Activated CD4-positive, alpha-beta memory T cell treated with anti-CD3 and anti-CD28 coated beads, Interleukin-2, amount 10 ng/mL, durations not matched to agents 7 days and 5 days (primary cell): ENCODE results near the gene IRF7. TPM values are rescaled to one million over a fixed set of nuclear protein-coding genes. Genes with fewer than 3 reads are reported as not detected.
A peak's percentile ranks its signal among the peaks of the same experiment; 100 is the strongest.
"Not testable (repeated sequence)": the region's sequence is repeated elsewhere in the genome, so short reads cannot be mapped to it uniquely, and the experiment has no call there.

Experiments used
- CTCF ChIA-PET: fragments of 350-600 bp; sonication (Branson Sonifier 250); formaldehyde crosslinking; loops from one replicate; lab custom pipeline; 2021; ENCODE audit warnings: antibody characterized with exemption, inconsistent platforms; lab: Charles Lee
- POLR2A ChIA-PET: fragments of 350-600 bp; sonication (Branson Sonifier 250); formaldehyde crosslinking; loops from one replicate; lab custom pipeline; 2021; ENCODE audit warnings: antibody characterized with exemption; lab: Charles Lee
- DNase-seq: peaks from one replicate; pipeline ENCODE4 v3.0.0-alpha.2; 2020
- H3K27ac Mint-ChIP-seq: one replicate; pipeline ENCODE4 v1.8.0; 2021; ENCODE audit warnings: mild to moderate bottlenecking, mixed read lengths
- H3K27me3 Mint-ChIP-seq: one replicate; pipeline ENCODE4 v1.8.0; 2021; ENCODE audit warnings: mixed read lengths
- H3K36me3 Mint-ChIP-seq: one replicate; pipeline ENCODE4 v1.8.0; 2021; ENCODE audit warnings: low read depth, mixed read lengths
- H3K4me1 Mint-ChIP-seq: one replicate; pipeline ENCODE4 v1.8.0; 2021; ENCODE audit warnings: mixed read lengths
- H3K4me3 Mint-ChIP-seq: one replicate; pipeline ENCODE4 v1.8.0; 2021; ENCODE audit warnings: mild to moderate bottlenecking, mixed read lengths
- H3K9me3 Mint-ChIP-seq: one replicate; pipeline ENCODE4 v1.8.0; 2021; ENCODE audit warnings: mixed read lengths
- total RNA-seq, 2 experiments: library from RNA; stranded (reverse); gene quantifications; one replicate each; pipeline ENCODE4 v1.2.3, GENCODE V29; 2021

IRF7 gene
- total RNA-seq, result 100 to 1,000 TPM; 220 to 221 TPM

GRCh38 chr11:615504-616319 lies at the start of gene IRF7:
IRF7 (minus strand) TSS chr11:615950; CDS start chr11:615364, 586 bp downstream.
- H3K27me3 Mint-ChIP-seq, result no peaks in the 10 kb centered on the region
- POLR2A ChIA-PET, result interaction anchor here (0.6 to 1.7 kb wide), 20 partner anchors 9 to 204 kb away, joined by 3 to 12 read pairs (median 4); partner anchors contain the start of genes CDHR5, DEAF1, LMNTD2 and PHRF1
- CTCF ChIA-PET, result interaction anchor here (0.9 to 1.4 kb wide), 2 partner anchors 107 to 110 kb away, joined by 3 to 4 read pairs; no protein-coding TSS in a partner anchor

DNA sequence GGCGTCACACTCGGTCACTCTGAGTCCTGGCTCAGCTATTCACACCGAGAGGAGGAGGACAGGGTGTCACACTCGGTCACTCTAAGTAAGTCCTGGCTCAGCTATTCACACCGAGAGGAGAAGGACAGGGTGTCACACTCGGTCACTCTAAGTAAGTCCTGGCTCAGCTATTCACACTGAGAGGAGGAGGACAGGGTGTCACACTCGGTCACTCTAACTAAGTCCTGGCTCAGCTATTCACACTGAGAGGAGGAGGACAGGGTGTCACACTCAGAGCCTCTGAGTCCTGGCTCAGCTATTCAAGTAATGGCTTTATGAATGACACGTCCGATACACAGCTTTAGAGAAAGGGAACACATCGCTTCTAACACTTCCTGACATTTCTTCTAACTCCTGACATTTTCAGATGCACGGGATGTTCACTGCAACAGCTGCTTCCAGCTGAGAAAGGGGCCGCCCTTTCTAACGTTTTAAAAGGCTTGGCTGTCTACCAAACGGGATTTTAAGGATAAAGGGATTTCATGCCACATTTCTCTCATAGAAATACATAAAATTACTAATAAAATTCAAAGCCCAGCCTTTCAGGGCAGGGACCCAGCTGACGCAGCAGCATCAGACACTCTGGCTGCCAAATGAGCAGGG lies 49.4 kb upstream of the IRF7 start:
- ChIA-PET CTCF (interaction anchor here (0.6 kb wide), 1 partner anchor 24 kb away, joined by 3 read pairs; no protein-coding TSS in a partner anchor), POLR2A (no interaction called here)
- Mint-ChIP-seq H3K27me3 (no peaks in the 10 kb centered on the region), H3K4me3 (no peak overlapping the region), H3K9me3 (no peaks in the 10 kb centered on the region), H3K36me3 (peaks cover 15% of the 10 kb centered on the region), H3K27ac (no peak overlapping the region), H3K4me1 (no peaks in the 10 kb centered on the region)
- DNase-seq, result no peak

More at GRCh38 chr11:615504-616319, at the start of gene IRF7:
- peak; percentile 94 for DNase-seq
- Mint-ChIP-seq H3K36me3 (peaks cover 43% of the 10 kb centered on the region), H3K9me3 (no peaks in the 10 kb centered on the region), H3K27ac (peak within 1 kb of the TSS; percentile 97), H3K4me1 (peaks cover 13% of the 10 kb centered on the region), H3K4me3 (peak within 1 kb of the TSS; percentile 94)

DNA sequence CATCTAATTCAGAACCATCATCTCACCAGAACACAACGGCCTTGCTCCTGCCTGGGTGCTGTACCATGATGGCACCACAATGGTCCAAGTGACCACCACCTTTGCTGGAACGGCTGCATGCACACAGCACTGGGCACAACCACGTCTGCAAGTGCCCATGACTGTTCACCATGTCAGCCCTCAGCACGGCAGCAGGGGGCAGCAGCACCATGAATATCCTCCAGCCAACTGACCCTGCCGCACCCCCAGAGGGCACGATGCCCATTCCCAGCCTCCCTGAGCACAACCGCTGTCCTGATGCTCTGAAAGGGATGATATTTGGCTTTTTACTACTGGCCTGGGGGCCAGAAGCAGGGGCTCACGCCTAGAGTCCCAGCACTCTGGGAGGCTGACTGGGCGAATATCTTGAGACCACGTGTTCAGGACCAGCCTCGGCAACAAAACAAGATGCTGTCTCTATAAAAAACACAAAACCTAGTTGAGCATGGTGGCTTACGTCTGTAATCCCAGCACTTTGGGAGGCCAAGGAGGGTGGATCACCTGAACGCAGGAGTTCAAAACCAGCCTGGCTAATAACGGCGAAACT lies 47.0 kb upstream of the IRF7 start:
- peak; percentile 45 for DNase-seq
- no peak overlapping the region for H3K4me3 Mint-ChIP-seq
- ChIA-PET CTCF (interaction anchor here (1.4 to 2.9 kb wide), 2 partner anchors 61 to 64 kb away, joined by 3 to 12 read pairs; no protein-coding TSS in a partner anchor), POLR2A (no interaction called here)
- H3K27ac Mint-ChIP-seq, result no peak overlapping the region
- peaks cover 15% of the 10 kb centered on the region for H3K36me3 Mint-ChIP-seq
- H3K4me1 Mint-ChIP-seq, result no peaks in the 10 kb centered on the region
- H3K27me3 Mint-ChIP-seq, result no peaks in the 10 kb centered on the region
- H3K9me3 Mint-ChIP-seq, result no peaks in the 10 kb centered on the region

GRCh38 chr11:660681-661444 lies 45.1 kb upstream of the IRF7 start:
- Mint-ChIP-seq H3K36me3 (peaks cover 11% of the 10 kb centered on the region), H3K27ac (no peak overlapping the region), H3K27me3 (no peaks in the 10 kb centered on the region), H3K4me3 (no peak overlapping the region), H3K9me3 (no peaks in the 10 kb centered on the region), H3K4me1 (no peaks in the 10 kb centered on the region)
- ChIA-PET POLR2A (interaction anchor here (0.6 kb wide), 1 partner anchor 128 kb away, joined by 3 read pairs; no protein-coding TSS in a partner anchor), CTCF (interaction anchor here (0.6 to 2.9 kb wide), 2 partner anchors 63 to 212 kb away, joined by 4 to 12 read pairs; no protein-coding TSS in a partner anchor)
- DNase-seq, result no peak

DNA sequence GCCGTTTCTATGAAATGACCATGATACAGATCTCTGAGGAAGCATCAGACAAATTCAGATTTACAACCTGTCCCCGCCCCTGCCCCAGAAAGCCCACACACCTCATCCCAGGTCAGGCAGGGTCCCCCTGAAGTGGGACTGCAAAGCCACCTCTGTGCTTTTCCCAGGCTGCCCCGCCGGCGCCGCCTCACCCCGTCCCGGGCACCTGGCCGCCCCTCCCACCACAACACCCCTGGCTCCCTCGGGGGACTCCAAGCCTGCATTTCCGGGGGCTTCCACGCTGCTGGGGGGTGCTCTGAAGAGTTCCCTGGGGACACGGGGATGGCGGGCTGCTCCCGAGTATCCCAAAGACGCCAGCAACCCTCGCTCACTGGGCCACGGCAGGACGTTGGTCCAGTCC lies 44.5 kb upstream of the IRF7 start:
- no peak overlapping the region for H3K27ac Mint-ChIP-seq
- H3K9me3 Mint-ChIP-seq, result no peaks in the 10 kb centered on the region

GRCh38 chr11:659532-660085 lies 43.9 kb upstream of the IRF7 start:
- H3K9me3 Mint-ChIP-seq, result no peaks in the 10 kb centered on the region
- no peak overlapping the region for H3K27ac Mint-ChIP-seq
- ChIA-PET CTCF (no interaction called here), POLR2A (no interaction called here)
- no peaks in the 10 kb centered on the region for H3K27me3 Mint-ChIP-seq
- peaks cover 10% of the 10 kb centered on the region for H3K36me3 Mint-ChIP-seq
- no peak for DNase-seq
- H3K4me3 Mint-ChIP-seq, result no peak overlapping the region
- H3K4me1 Mint-ChIP-seq, result no peaks in the 10 kb centered on the region

More for the DNA sequence above, 44.5 kb upstream of the IRF7 start:
- Mint-ChIP-seq H3K27me3 (no peaks in the 10 kb centered on the region), H3K36me3 (peaks cover 10% of the 10 kb centered on the region), H3K4me1 (no peaks in the 10 kb centered on the region), H3K4me3 (no peak overlapping the region)
- ChIA-PET POLR2A (no interaction called here), CTCF (interaction anchor here (0.6 to 2.9 kb wide), 2 partner anchors 64 to 212 kb away, joined by 4 to 12 read pairs; no protein-coding TSS in a partner anchor)
- no peak for DNase-seq

DNA sequence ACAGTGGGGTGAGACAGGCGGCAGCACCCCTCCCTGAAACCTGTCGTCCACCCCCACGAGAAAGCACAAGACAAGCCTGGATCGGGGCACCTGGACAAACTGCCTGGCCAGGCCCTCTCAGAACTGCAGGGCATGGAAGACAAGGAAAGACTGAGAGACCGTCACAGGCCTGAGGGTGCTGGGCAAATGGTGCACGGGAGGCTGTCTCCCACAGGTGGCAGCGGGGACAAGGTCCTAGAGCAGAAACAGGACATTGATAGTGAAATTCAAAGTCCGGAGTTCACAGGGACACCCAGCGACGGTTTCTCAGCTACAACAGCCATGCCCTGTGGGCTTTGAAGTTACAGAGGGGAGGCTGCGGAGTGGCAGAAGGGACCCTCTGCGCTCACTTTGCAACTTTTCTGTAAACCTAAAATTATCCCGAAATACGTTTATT lies 42.0 kb upstream of the IRF7 start:
- no peak overlapping the region for H3K4me3 Mint-ChIP-seq
- H3K36me3 Mint-ChIP-seq, result peaks cover 7% of the 10 kb centered on the region
- POLR2A ChIA-PET, result no interaction called here
- H3K4me1 Mint-ChIP-seq, result no peaks in the 10 kb centered on the region
- no peaks in the 10 kb centered on the region for H3K9me3 Mint-ChIP-seq
- H3K27me3 Mint-ChIP-seq, result no peaks in the 10 kb centered on the region
- H3K27ac Mint-ChIP-seq, result no peak overlapping the region
- no peak for DNase-seq
- CTCF ChIA-PET, result no interaction called here

DNA sequence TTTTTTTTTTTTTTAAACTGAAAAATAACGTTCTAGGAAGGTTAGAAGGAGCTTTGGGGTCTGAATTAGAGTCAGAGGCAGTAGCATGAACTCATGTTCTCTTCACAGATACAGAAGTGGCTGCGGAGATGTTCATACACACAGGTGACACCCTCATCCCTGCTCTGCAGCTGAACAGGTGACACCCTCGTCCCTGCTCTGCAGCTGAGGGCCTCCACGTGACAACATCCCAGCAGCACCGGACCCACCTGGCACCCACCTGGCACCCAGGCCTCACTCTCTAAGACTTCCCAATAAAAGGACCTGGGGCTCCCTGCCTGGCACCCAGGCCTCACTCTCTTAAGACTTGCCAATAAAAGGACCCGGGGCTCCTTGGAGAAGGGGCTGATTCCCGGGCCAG lies 41.1 kb upstream of the IRF7 start:
- no peak overlapping the region for H3K27ac Mint-ChIP-seq
- DNase-seq, result no peak
- POLR2A ChIA-PET, result no interaction called here

DNA sequence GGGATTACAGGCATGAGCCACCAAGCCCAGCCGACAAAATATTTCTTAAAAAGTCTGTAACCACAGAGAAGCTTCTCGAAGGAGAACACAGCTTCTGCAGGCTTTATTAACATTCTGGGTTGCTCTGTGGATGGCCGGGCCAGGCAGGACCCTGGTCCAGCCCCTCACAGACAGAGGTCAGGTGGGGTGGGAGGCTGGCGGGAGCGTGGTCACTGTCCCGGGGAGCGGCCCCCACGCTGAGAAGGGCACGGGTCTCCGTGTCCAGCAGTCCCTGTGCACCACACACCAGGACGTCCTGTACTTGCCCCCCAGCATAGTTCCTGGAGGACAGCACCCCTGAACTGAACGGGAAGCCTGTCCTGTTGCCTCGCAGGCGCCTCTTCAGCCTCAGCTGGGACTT lies 40.7 kb upstream of the IRF7 start:
- no peaks in the 10 kb centered on the region for H3K4me1 Mint-ChIP-seq
- H3K4me3 Mint-ChIP-seq, result no peak overlapping the region
- peaks cover 5% of the 10 kb centered on the region for H3K36me3 Mint-ChIP-seq
- CTCF ChIA-PET, result no interaction called here
- POLR2A ChIA-PET, result no interaction called here
- DNase-seq, result no peak
- H3K27ac Mint-ChIP-seq, result no peak overlapping the region
- no peaks in the 10 kb centered on the region for H3K27me3 Mint-ChIP-seq
- H3K9me3 Mint-ChIP-seq, result no peaks in the 10 kb centered on the region

More for the DNA sequence above, 41.1 kb upstream of the IRF7 start:
- no peaks in the 10 kb centered on the region for H3K4me1 Mint-ChIP-seq
- CTCF ChIA-PET, result no interaction called here
- H3K4me3 Mint-ChIP-seq, result no peak overlapping the region
- H3K36me3 Mint-ChIP-seq, result peaks cover 5% of the 10 kb centered on the region
- H3K9me3 Mint-ChIP-seq, result no peaks in the 10 kb centered on the region
- H3K27me3 Mint-ChIP-seq, result no peaks in the 10 kb centered on the region

DNA sequence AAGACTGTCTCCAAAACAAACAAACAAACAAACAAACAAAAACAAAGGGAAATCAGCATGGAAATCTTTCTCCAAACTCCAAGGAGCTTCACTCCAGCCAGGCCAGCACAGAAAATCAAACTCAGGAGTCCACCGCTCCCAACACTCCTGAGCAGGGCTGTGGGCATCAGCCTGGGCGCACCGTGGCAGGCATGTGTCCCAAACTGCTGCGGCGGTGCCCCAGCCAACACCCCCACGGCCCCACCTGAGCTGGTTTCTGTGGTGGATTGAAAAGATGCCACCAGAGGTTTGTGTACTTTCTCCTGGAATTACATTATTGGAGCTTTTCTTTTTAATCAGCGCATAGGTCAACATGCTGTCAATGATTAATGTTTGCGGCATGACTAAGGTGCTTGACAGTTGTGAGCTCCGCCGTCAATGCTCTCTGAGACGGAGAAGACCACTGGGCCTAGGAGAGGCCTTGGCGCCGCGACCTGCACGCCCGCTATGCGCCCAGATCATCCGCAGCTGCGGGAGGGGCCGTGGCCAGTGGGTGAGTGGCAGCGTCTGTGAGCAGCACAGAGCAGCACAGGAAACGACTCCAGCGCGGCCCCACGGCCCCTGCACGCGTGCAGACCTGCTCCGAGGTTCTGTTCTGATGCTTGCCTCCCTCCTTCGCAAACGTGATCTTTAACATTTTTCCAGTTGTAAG lies 39.4 kb upstream of the IRF7 start:
- H3K27ac Mint-ChIP-seq, result no peak overlapping the region
- no peak for DNase-seq
- CTCF ChIA-PET, result interaction anchor here (0.8 to 1.7 kb wide), 2 partner anchors 40 to 101 kb away, joined by 4 to 6 read pairs; partner anchors contain the start of genes DEAF1 and TMEM80
- POLR2A ChIA-PET, result no interaction called here
- H3K36me3 Mint-ChIP-seq, result peaks cover 5% of the 10 kb centered on the region
- no peaks in the 10 kb centered on the region for H3K4me1 Mint-ChIP-seq
- H3K9me3 Mint-ChIP-seq, result no peaks in the 10 kb centered on the region
- no peaks in the 10 kb centered on the region for H3K27me3 Mint-ChIP-seq
- no peak overlapping the region for H3K4me3 Mint-ChIP-seq

DNA sequence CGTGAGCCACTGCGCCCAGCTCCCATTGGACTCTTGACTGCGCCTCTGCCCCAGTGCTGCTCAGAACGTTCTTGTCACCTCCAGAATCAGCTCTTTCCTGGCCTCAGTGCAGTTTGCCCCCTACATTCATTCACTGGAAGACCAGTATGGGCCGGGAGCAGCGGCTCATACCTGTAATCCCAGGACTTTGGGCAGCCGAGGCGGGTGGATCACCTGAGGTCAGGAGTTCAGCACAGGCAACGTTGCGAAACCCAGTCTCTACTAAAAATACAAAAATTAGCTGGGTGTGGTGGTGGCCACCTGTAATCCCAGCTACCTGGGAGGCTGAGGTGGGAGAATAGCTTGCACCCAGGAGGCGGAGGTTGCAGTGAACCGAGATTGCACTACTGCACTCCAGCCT lies 38.7 kb upstream of the IRF7 start:
- H3K27ac Mint-ChIP-seq, DNase-seq, H3K27me3 Mint-ChIP-seq, H3K36me3 Mint-ChIP-seq, H3K4me3 Mint-ChIP-seq, H3K9me3 Mint-ChIP-seq, H3K4me1 Mint-ChIP-seq, POLR2A ChIA-PET: not testable (repeated sequence)
- CTCF ChIA-PET, result interaction anchor here (1.7 kb wide), 1 partner anchor 100 kb away, joined by 6 read pairs; no protein-coding TSS in a partner anchor
